ENCODE data around the gene ARGLU1.

The ARGLU1 gene

DNA sequence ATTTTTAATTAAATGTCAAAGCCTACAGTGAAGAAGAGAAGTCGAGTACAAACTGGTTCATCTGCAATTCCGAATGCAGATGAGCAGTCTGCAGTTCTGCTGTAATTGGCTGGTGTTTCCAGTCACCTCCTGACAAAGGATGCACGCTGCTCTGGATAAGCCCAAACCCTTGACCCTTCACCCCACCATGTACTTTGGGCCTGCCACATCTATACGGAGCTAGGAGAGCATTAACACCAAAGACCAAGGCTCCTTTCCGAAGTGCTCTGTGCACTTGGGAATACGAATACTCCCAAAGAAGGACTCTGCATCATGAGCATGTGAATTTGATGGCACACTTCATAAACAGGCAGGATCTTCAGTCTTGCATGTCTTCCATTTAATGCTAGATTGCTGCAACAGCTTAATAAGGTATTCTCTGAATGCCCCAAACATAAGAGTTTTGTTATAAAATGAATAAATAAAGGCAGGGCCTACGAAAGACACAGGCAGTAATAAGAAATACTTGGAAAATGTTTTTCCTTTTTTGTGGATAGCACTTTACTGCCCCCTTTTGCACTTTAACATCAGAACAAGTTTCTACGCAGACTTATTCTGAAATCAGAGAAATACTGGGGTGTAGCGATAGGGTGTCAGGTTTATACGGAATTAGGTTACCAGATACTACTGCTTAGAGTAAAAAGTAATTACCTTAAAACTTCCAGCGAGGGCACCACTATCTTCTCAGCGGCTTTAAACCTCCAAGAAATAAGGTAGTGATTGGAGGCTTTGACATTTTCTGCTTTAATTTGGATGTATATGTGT is 47.5 kb downstream of the ARGLU1 start:
- TF ChIP-seq GATA2 (IDR thresholded peaks at IDR 0.05; ENCODE audit: low read depth, low read length), result no peak
- no peak for TF ChIP-seq GATA3 (IDR thresholded peaks at IDR 0.05; ENCODE audit: low read depth, low read length)

DNA sequence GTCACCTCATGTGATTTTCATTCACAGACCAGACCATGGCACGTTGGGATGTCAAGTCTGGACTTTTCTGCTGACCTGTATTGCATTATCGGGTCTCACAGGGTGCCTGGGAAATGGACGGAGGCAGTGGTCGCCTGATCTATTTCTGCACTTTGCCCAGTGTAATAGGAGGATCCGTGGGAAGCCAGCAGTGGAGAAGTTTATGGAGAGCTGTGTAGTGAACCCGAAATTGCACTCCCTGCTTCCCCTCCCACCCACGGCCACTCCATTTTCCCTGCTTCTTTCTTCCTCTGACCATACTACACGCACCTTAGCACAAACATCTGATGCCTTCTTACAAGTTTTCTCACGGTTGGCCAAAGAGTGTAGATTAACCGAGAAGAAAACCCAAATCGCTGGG is 49.4 kb downstream of the ARGLU1 start:
- TF ChIP-seq GATA3 (IDR thresholded peaks at IDR 0.05; ENCODE audit: low read depth, low read length) (no peak), GATA2 (IDR thresholded peaks at IDR 0.05; ENCODE audit: low read depth, low read length) (no peak)

DNA sequence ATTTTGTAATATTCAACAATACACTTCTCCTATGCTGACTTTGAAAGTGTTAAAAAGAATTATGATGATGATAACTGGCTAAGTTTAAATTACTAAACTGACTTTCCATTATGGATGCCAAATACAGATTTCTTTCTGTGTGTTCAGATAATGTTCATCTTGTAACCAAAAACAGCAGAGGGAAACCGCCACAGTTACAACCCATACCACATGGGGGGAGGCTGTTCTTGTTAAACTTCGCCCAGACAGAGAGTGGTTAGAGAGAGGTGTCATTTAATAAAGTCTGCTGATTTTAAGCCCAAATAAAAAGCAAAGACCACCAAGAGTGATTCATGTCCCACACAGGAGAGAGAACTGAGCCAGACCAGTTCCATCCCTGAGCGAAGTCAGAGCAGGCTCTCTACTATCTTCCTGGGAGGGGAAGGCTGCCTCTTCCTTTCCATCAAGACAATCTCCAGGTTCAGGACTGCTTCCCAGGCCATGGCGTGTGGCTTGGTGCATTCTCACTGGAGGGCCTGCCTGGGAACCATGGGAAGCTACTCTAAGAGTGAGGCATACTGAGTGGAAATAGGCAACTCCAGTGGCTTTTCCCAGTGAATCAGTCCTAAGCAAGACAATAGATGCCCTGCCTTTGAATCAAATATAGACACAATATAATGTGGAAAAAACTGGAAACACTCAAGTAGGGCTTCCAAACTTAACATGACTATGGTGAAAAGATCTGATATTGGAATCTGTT is 50.7 kb downstream of the ARGLU1 start:
- TF ChIP-seq GATA2 (IDR thresholded peaks at IDR 0.05; ENCODE audit: low read depth, low read length) (no peak), GATA3 (IDR thresholded peaks at IDR 0.05; ENCODE audit: low read depth, low read length) (no peak)

DNA sequence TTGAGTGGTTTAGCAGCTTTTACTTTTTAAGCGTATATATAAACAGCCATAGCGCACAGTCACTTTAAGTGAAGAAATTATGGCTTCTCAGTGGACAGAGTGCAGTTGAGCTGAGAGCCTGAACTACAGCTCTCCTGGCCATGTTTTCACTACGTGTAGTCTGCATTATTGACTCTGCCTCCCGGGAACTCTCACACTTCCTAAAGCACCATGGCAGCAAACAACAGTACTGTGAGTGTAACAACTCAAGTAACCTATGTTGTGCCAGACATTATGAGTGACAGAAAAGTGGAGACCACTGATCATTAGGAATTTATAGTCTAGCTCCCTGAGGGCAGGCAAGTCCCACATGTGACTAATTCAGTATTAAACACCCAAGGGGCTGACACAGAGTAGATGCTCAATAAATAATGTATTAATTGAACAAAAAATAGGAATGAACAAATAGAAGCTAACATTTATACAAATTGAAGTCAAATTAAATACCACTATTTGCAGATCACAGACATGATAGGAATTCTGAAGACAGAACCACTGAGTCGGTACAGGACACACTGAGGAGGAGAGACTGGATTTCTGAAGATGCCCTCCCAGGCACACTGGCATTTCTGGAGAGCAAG is 52.2 kb downstream of the ARGLU1 start:
- TF ChIP-seq GATA2 (IDR thresholded peaks at IDR 0.05; ENCODE audit: low read depth, low read length) (no peak), GATA3 (IDR thresholded peaks at IDR 0.05; ENCODE audit: low read depth, low read length) (no peak)

DNA sequence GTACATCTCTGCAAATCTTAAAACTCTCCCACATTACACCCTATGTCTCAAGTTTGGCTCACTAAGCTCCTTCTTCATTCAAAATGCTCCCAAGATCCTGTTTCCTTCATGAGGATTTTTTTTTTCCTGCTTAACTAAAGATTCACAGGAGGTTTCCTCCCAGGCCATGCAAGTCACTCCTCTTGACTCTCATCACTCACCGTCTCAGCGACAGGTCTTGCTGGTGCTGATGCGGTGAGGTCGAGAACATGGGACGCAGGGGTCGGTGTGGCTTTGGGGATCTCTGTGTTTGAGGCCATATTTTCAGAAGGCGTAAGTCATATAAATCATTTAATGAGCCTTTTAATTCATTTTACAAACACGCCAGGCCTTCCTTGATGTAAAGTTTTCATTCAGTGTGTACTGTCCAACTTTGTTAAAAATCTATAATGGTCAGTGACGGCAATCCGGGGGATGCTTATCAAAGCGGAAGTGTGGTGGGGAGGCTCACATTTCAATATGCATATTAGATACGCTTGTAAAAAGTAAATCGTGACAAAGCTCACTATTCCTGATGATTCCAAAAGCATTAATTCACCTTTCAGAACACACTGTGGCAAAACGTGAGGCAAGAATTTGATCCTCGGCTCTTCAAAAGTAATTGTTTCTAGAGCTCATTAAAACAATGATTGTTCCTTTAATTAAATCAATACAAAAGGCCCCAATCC is 52.9 kb downstream of the ARGLU1 start:
- TF ChIP-seq GATA2 (IDR thresholded peaks at IDR 0.05; ENCODE audit: low read depth, low read length) (no peak), GATA3 (IDR thresholded peaks at IDR 0.05; ENCODE audit: low read depth, low read length) (no peak)

DNA sequence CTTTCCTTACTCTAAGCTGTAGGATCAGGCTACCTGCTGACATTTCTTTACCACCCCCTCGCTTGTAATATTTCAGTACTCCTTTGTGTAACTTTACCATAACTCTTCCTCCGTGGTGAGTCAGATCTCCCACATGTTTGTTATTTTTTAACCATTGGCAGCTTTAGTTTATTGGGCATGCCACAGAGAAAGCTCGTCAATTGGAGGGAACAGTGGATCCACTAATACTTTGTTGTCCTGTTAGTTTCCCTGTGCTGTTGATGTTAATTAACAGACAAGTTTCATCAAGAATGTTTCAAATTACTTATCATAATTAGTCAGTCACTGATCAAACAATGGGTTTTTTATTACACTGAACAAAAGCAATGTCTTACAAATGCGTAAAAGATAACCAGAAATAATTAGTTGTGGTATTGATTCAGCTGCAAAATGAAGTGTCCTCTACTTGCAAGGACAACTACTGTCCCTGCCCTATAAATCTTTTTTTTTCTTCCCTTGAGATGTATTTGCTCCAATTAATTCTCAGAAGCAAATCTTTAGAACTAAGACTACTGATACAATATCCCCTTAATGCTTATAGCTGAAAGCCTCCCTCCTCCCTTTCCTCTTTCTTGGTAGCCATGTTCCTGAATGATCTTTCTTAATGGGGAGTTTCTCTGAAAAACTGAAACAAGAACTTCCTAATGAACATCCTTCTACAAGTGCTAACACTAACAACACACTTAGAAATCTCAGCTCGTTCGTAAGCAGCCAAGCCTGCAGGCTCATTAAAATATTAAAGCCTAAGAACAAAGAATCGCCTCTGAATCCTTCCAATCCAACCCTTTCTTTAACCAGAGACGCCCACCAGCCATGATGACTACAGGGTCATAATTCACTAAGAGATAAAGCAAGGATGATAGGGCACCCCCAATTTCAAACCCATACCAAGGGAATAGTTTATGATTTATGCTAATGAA is 54.6 kb downstream of the ARGLU1 start:
- TF ChIP-seq GATA3 (IDR thresholded peaks at IDR 0.05; ENCODE audit: low read depth, low read length), result no peak
- TF ChIP-seq GATA2 (IDR thresholded peaks at IDR 0.05; ENCODE audit: low read depth, low read length), result no peak

DNA sequence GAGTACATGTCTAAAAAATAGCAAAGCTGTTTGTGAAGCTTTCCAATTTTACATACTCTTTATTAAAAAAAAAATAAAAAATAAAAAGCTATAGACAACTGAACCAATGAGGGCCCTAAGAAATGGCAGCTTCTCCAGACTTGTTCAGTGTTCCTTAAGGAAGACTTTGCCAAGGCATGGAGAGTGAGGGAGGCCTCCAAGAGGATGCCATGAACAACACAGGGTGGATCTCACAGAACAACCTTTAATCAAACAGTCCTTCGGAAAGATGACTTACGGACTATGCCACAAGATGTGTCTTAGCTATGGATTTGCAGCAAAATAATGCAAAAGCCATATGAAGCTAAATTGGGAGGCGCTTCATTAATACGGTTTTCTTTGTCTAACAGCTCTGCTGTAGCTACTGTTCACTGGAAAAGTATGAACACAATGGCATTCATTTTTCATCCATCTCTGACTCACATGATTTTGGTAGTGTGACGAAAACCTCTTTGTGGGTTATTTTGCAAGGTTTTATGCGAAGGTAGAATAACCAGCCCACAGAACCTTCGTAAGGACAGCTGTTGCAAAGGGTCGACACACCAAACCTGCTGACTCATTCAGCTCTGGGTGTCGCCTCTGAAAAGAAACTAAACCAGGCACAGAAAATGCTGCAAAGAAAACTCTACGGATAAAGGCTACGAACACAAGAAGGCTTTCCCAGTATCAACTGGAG is 60.2 kb downstream of the ARGLU1 start:
- no peak for TF ChIP-seq GATA3 (IDR thresholded peaks at IDR 0.05; ENCODE audit: low read depth, low read length)
- TF ChIP-seq GATA2 (IDR thresholded peaks at IDR 0.05; ENCODE audit: low read depth, low read length), result no peak

DNA sequence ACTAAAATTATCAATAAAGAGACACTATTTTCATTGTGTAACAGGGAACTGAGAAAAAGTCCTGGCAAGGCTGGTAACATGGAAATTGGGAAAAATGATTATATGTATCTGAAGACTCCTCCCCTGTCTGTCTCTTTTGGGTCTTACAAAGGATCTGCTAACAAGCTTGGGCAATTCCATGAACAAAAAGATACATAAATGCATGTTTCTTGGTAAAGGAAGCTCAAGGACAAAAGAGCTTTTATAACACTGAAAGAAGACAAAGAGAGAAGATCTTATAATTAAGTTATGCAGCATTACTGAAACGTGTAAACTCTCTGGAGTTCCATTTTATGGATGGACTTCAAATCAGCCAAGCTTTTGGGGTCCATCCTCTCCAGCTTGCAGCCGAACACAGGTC is 61.7 kb downstream of the ARGLU1 start:
- TF ChIP-seq GATA3 (IDR thresholded peaks at IDR 0.05; ENCODE audit: low read depth, low read length) (no peak), GATA2 (IDR thresholded peaks at IDR 0.05; ENCODE audit: low read depth, low read length) (no peak)

DNA sequence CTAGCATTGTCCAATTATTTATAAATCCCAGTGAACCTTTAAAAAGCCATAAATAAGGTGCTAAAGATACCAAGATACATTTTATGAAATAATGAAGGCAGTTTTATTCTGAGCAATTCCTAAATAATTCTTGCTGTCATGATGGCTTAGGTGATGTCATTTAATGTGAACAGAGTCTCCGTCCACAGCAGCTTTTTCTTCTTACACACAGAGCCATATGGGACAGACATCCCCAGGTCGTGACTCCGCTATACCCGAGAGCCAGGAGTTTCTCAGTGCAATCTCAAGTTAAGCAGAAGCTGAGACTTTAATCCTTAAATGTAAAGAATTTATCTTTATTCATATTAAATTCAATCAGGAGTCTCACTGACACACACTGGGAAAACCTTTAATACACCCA is 62.2 kb downstream of the ARGLU1 start:
- TF ChIP-seq GATA2 (IDR thresholded peaks at IDR 0.05; ENCODE audit: low read depth, low read length) (no peak), GATA3 (IDR thresholded peaks at IDR 0.05; ENCODE audit: low read depth, low read length) (no peak)

DNA sequence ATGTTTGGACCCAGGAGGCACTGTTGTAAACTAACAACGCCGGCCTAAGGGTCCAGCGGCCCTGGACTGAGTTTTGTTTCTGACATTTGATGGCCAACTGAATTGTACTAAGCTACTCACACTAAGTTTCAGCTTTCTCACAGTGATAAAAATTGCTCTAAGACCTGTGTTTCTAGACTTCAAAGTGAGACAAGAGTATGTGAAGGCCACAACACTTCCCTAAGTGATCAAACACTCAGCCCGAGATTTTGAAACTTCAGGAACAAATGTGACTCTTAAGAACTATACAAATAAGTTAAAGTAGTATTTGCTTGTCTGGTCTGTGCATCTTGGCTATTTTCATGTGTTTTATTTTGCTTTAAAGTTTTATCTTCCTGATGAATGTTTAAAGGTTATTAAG is 62.6 kb downstream of the ARGLU1 start:
- TF ChIP-seq GATA3 (IDR thresholded peaks at IDR 0.05; ENCODE audit: low read depth, low read length) (no peak), GATA2 (IDR thresholded peaks at IDR 0.05; ENCODE audit: low read depth, low read length) (no peak)

DNA sequence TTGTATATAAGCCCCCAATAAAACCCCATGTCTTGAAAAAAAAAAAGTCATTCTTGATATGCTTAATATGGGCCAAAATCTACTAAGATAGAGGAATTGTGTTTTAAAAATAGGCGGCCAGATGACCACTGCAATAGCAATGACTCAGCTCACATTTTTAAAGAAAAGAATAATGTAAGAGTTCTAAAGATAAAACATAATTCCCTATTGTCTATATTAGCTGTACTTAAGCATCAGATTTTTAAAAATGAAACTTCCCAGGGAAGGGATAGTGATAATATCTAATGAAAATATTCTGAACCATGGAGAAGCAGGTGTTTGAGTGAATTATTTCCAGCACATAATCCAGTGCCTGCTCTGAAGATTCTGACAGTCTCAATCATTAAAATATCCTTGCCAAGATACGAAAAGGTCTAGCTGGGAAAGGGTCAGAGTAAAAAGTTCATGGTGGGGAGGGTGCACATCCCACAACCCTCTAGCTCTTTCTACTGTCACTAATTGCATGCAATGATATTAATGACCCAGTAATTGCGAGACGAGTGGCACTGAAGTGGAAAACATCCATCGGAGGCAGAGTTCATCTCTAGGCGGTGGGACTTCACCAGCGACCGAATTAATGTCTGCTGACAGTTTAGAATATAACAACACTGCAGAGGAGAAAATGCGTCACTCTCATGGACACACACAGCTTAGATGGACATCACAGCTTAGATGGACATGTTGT is 64.0 kb downstream of the ARGLU1 start:
- TF ChIP-seq GATA2 (IDR thresholded peaks at IDR 0.05; ENCODE audit: low read depth, low read length) (no peak), GATA3 (IDR thresholded peaks at IDR 0.05; ENCODE audit: low read depth, low read length) (no peak)

DNA sequence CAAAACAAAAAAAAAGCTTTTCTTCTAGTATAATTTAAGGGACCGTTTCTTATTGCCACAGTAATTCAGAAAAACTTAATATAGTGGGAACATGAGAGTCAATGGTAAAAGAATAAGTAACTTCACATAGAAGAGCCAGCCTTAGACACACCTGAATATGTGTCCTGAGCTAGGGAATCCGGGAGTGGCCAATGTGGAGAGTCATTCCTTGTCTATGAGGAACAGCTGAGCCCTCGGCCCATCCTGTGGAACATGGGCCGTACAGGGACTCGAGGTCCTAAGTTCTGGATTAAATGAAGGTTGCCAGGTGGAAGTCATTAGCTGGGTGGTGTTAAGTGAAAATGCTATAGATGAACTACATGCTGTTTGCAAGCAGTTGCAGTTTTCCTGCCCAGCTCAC is 64.7 kb downstream of the ARGLU1 start:
- TF ChIP-seq GATA2 (IDR thresholded peaks at IDR 0.05; ENCODE audit: low read depth, low read length), result no peak
- no peak for TF ChIP-seq GATA3 (IDR thresholded peaks at IDR 0.05; ENCODE audit: low read depth, low read length)

All from SH-SY5Y (cell line).